ENCODE results near the gene RBKS.

DNA sequence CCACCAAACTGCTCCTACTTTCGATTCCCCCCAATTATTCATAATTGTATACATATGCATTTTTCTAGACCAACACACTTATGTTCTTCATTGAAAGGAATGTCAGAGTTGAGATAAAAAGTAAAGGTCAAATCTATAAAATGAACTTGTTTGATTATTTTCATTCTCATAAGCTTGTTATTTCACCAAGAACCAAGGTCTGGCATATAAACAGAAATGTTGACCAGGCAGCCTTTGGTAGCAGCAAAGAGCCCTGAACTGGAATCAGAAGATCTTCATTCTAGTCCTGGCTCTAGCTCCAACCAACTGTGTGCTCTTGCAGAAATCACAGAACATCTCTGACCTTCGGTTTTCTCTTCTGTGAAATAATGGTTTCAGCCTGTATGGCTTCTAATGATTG, 42.9 kb downstream of the RBKS start:
- TF ChIP-seq CTCF (conservative IDR thresholded peaks at IDR 0.05 in 1 of 2, IDR thresholded peaks at IDR 0.05 in 1 of 2; ENCODE audit: low read depth in 1 of 2, low read length in 2 of 2) (no peak), EZH2 (IDR thresholded peaks at IDR 0.05; ENCODE audit: low read length, missing control alignments) (no peak)
